ENCODE results near the gene POLE.

The POLE gene

GRCh38 chr12:132617822-132618682, 69.1 kb downstream of the POLE start (continued):
- TF ChIP-seq HOXD13 (CRISPR knock-in tag; IDR thresholded peaks at IDR 0.05; ENCODE audit: borderline replicate concordance) (no peak), ZNF280C (tag by site-specific recombination; IDR thresholded peaks at IDR 0.05) (no peak), ZNF76 (tag by site-specific recombination; IDR thresholded peaks at IDR 0.05; ENCODE audit: borderline replicate concordance, low read depth) (peak; percentile 86), ZBTB20 (tag by site-specific recombination; IDR thresholded peaks at IDR 0.05) (0 out of 2 replicates have a peak, but pooled peaks have one; percentile 36), SETDB1 (IDR thresholded peaks at IDR 0.05; ENCODE audit: insufficient read length, low read length) (no peak), ZNF350 (tag by site-specific recombination; IDR thresholded peaks at IDR 0.05) (no peak), ZNF416 (tag by site-specific recombination; IDR thresholded peaks at IDR 0.05) (no peak), ZNF645 (tag by site-specific recombination; IDR thresholded peaks at IDR 0.05) (no peak), ZNF138 (tag by site-specific recombination; IDR thresholded peaks at IDR 0.05; ENCODE audit: borderline replicate concordance) (no peak), ZNF221 (tag by site-specific recombination; IDR thresholded peaks at IDR 0.05; ENCODE audit: borderline replicate concordance) (no peak), KLF8 (tag by site-specific recombination; IDR thresholded peaks at IDR 0.05) (peak; percentile 43; the same call in 1 of the 2 replicates), ZNF19 (tag by site-specific recombination; IDR thresholded peaks at IDR 0.05; ENCODE audit: low read depth) (no peak), ZBTB8A (tag by site-specific recombination; IDR thresholded peaks at IDR 0.05) (0 out of 2 replicates have a peak, but pooled peaks have one; percentile 23), ZNF169 (tag by site-specific recombination; IDR thresholded peaks at IDR 0.05) (no peak), ZNF530 (tag by site-specific recombination; IDR thresholded peaks at IDR 0.05; ENCODE audit: low read depth) (no peak), MYNN (tag by site-specific recombination; IDR thresholded peaks at IDR 0.05; ENCODE audit: borderline replicate concordance) (no peak), PRDM6 (tag by site-specific recombination; IDR thresholded peaks at IDR 0.05) (no peak), ZBTB17 (tag by site-specific recombination; IDR thresholded peaks at IDR 0.05) (peak; percentile 37; the same call in 1 of the 2 replicates), ZNF23 (tag by site-specific recombination; IDR thresholded peaks at IDR 0.05; ENCODE audit: borderline replicate concordance) (no peak), TCF7L2 (IDR thresholded peaks at IDR 0.05; ENCODE audit: borderline replicate concordance, low read depth, low read length) (no peak), PATZ1 (tag by site-specific recombination; IDR thresholded peaks at IDR 0.05) (peak; percentile 61; the same call in 1 of the 2 replicates), ZNF324 (tag by site-specific recombination; IDR thresholded peaks at IDR 0.05) (no peak), ZNF596 (tag by site-specific recombination; IDR thresholded peaks at IDR 0.05) (no peak), ZNF292 (tag by site-specific recombination; IDR thresholded peaks at IDR 0.05; ENCODE audit: borderline replicate concordance, low read depth) (no peak), ZFHX2 (tag by site-specific recombination; conservative IDR thresholded peaks at IDR 0.05) (no peak), SP2 (tag by site-specific recombination; IDR thresholded peaks at IDR 0.05) (peak; percentile 50), ZNF449 (tag by site-specific recombination; IDR thresholded peaks at IDR 0.05) (no peak), ZNF341 (tag by site-specific recombination; IDR thresholded peaks at IDR 0.05; ENCODE audit: low read depth) (no peak), ZBTB26 (tag by site-specific recombination; optimal IDR thresholded peaks at IDR 0.05) (peak; percentile 59), ZNF629 (tag by site-specific recombination; IDR thresholded peaks at IDR 0.05) (no peak)

All from HEK293 (cell line).